Measurements from ENCODE around the gene SPTB. TPM values are rescaled to one million over a fixed set of nuclear protein-coding genes. Genes with fewer than 3 reads are reported as not detected.

The SPTB gene
- total RNA-seq, 1 experiment from 2014 or later: 2.3 TPM

DNA sequence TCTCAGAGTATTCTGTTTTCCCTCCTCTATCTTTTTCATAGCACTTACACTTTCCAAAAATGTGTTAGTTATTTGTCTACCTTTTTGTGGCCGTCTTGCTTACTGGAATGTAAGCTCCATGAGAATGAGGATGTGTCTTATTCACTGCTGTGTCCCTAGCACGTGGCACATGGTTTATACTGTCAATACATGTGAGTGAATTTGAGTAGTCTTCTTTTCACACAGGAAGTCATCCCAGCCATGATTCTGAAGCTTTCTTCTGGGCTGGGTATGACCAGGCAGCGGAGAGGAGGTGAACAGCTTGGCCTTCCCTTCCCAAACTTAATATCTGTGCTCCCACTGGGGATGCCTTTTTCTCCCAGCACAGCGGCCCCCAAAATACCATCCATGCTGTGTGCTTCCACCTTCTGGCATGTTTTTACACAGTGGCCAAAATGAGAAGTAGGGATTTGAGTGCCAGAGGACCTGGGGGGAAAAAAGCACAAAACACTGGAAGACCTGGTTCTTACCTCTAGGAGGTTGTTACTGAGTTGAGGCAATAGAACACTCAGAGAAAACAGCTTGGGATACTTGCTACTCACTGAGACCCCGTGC, 165.2 kb downstream of the SPTB start:
- no TSS peak for BruUV-seq (replicated peaks)

DNA sequence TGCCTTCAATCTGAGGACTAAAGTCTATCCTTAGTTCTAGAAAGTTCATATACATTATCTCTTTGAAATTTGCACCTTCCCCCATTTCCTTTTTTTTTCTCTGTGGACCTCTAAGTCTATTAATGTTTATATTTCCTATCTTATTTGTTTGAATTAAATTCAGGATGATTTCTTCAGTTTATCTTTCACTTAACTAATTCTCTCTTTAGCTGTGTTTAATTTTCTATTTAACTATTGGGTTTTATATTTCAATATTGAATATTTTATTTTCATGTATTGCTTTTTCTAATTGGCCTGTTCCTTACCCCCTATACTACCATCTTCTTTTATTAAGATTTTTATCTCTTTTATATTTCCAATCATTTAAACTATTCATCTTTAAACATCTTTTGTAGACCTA, 166.0 kb downstream of the SPTB start:
- Histone ChIP-seq H3K9me3 (ENCODE audit: low read length) (no peaks in the 10 kb centered on the region), H3K27ac (ENCODE audit: low read length) (no peak overlapping the region), H3K79me2 (ENCODE audit: low read length) (peaks cover 99% of the 10 kb centered on the region), H3K27me3 (ENCODE audit: low read length) (no peaks in the 10 kb centered on the region), H3K4me2 (ENCODE audit: low read length) (no peak overlapping the region), H4K20me1 (ENCODE audit: low read length) (no peaks in the 10 kb centered on the region), H3K4me1 (ENCODE audit: insufficient read depth, low read length) (peaks cover 30% of the 10 kb centered on the region), H3F3A (ENCODE audit: low read length, unreplicated experiment) (no peaks in the 10 kb centered on the region), H3K9ac (ENCODE audit: low read length) (no peak overlapping the region), H3K4me3 (ENCODE audit: low read length) (no peak overlapping the region), H3K36me3 (ENCODE audit: low read depth, low read length) (peaks cover 4% of the 10 kb centered on the region), H2AFZ (ENCODE audit: low read length) (no peak overlapping the region), H3K9me2 (replicated peaks; ENCODE audit: low read length) (no peaks in the 10 kb centered on the region)
- intact Hi-C loops (cut with micrococcal nuclease): no loop called here
- ChIA-PET POLR2A (ENCODE audit: unreplicated experiment) (no interaction called here), CTCF (no interaction called here)
- TF ChIP-seq, protein P1, sequence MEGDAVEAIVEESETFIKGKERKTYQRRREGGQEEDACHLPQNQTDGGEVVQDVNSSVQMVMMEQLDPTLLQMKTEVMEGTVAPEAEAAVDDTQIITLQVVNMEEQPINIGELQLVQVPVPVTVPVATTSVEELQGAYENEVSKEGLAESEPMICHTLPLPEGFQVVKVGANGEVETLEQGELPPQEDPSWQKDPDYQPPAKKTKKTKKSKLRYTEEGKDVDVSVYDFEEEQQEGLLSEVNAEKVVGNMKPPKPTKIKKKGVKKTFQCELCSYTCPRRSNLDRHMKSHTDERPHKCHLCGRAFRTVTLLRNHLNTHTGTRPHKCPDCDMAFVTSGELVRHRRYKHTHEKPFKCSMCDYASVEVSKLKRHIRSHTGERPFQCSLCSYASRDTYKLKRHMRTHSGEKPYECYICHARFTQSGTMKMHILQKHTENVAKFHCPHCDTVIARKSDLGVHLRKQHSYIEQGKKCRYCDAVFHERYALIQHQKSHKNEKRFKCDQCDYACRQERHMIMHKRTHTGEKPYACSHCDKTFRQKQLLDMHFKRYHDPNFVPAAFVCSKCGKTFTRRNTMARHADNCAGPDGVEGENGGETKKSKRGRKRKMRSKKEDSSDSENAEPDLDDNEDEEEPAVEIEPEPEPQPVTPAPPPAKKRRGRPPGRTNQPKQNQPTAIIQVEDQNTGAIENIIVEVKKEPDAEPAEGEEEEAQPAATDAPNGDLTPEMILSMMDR (conservative IDR thresholded peaks at IDR 0.05; ENCODE audit: low read depth, low read length): no peak
- TF ChIP-seq EZH2phosphoT487 (IDR thresholded peaks at IDR 0.05; ENCODE audit: borderline replicate concordance, low read length) (no peak), EZH2 (IDR thresholded peaks at IDR 0.05; ENCODE audit: low read length, unreplicated experiment) (no peak)
- BruUV-seq (replicated peaks): no TSS peak
- DNase-seq (no peak), ATAC-seq (no peak)

More for the DNA sequence above, 165.2 kb downstream of the SPTB start:
- Histone ChIP-seq H3K27ac (ENCODE audit: low read length) (no peak overlapping the region), H3K9ac (ENCODE audit: low read length) (no peak overlapping the region), H3K4me1 (ENCODE audit: insufficient read depth, low read length) (peaks cover 32% of the 10 kb centered on the region), H4K20me1 (ENCODE audit: low read length) (no peaks in the 10 kb centered on the region), H3K9me3 (ENCODE audit: low read length) (no peaks in the 10 kb centered on the region), H3K4me3 (ENCODE audit: low read length) (no peak overlapping the region), H3K9me2 (replicated peaks; ENCODE audit: low read length) (no peaks in the 10 kb centered on the region), H2AFZ (ENCODE audit: low read length) (no peak overlapping the region), H3K4me2 (ENCODE audit: low read length) (no peak overlapping the region), H3K36me3 (ENCODE audit: low read depth, low read length) (peaks cover 4% of the 10 kb centered on the region), H3K27me3 (ENCODE audit: low read length) (no peaks in the 10 kb centered on the region), H3F3A (ENCODE audit: low read length, unreplicated experiment) (peaks cover 3% of the 10 kb centered on the region), H3K79me2 (ENCODE audit: low read length) (peaks cover 99% of the 10 kb centered on the region)
- intact Hi-C loops (cut with micrococcal nuclease): no loop called here
- POLR2A ChIA-PET (ENCODE audit: unreplicated experiment): no interaction called here
- CTCF ChIA-PET: interaction anchor here (0.6 kb wide), 1 partner anchor 39 kb away, joined by 3 read pairs; no protein-coding TSS in a partner anchor
- TF ChIP-seq EZH2 (IDR thresholded peaks at IDR 0.05; ENCODE audit: low read length, unreplicated experiment) (no peak), EZH2phosphoT487 (IDR thresholded peaks at IDR 0.05; ENCODE audit: borderline replicate concordance, low read length) (no peak)
- TF ChIP-seq, protein P1 (conservative IDR thresholded peaks at IDR 0.05; ENCODE audit: low read depth, low read length): no peak
- ATAC-seq (no peak), DNase-seq (no peak)

DNA sequence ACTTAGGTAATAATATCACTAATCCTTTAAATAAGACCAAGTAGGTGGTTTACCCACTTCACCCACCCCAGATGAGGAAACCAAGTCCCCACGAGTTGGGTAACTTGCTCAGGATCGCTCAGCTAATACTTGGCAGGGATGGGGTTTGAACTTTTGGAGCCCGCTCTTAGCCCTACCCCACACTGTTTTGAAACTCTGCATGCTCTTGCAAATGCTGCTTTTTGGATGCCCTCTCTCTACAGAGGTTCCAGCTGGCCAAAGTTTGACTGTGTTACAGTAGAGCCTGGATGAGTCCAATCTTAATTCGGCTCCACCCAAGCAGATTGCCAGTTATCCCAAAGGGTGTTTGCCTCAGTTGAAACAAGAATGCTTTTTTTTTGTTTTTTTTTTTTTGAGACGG, 168.7 kb downstream of the SPTB start:
- Histone ChIP-seq H3K4me2 (ENCODE audit: low read length) (no peak overlapping the region), H3F3A (ENCODE audit: low read length, unreplicated experiment) (peaks cover 3% of the 10 kb centered on the region), H3K79me2 (ENCODE audit: low read length) (peaks cover 99% of the 10 kb centered on the region), H4K20me1 (ENCODE audit: low read length) (peaks cover 15% of the 10 kb centered on the region; the same call in 1 of the 2 replicates), H3K27me3 (ENCODE audit: low read length) (no peaks in the 10 kb centered on the region), H2AFZ (ENCODE audit: low read length) (no peak overlapping the region), H3K36me3 (ENCODE audit: low read depth, low read length) (peaks cover 4% of the 10 kb centered on the region), H3K27ac (ENCODE audit: low read length) (no peak overlapping the region), H3K4me1 (ENCODE audit: insufficient read depth, low read length) (peaks cover 33% of the 10 kb centered on the region), H3K4me3 (ENCODE audit: low read length) (no peak overlapping the region), H3K9me2 (replicated peaks; ENCODE audit: low read length) (no peaks in the 10 kb centered on the region), H3K9me3 (ENCODE audit: low read length) (no peaks in the 10 kb centered on the region), H3K9ac (ENCODE audit: low read length) (no peak overlapping the region)
- CTCF ChIA-PET: no interaction called here
- no peak for TF ChIP-seq EZH2phosphoT487 (IDR thresholded peaks at IDR 0.05; ENCODE audit: borderline replicate concordance, low read length)
- TF ChIP-seq, protein P1 (conservative IDR thresholded peaks at IDR 0.05; ENCODE audit: low read depth, low read length): no peak
- no peak for TF ChIP-seq EZH2 (IDR thresholded peaks at IDR 0.05; ENCODE audit: low read length, unreplicated experiment)
- DNase-seq (no peak), ATAC-seq (no peak)
- intact Hi-C loops (cut with micrococcal nuclease): no loop called here
- POLR2A ChIA-PET (ENCODE audit: unreplicated experiment): no interaction called here
- BruUV-seq (replicated peaks): no TSS peak

Measured in PC-3 (cell line).